A673 (cell line): ENCODE results near the gene CHCHD3. TPM values are rescaled to one million over a fixed set of nuclear protein-coding genes. Genes with fewer than 3 reads are reported as not detected.

Experiments
- BruUV-seq: library from RNA; stranded (reverse); fragments of 400-500 nt; replicated peaks from 2 replicates; lab custom pipeline; 2021; lab: Mats Ljungman, UMichigan
- CTCF ChIA-PET: fragments of 300-600 bp; sonication (Branson Sonifier 250); formaldehyde crosslinking; loops from one replicate; lab custom pipeline; 2022; ENCODE audit warnings: antibody characterized with exemption; lab: Charles Lee
- POLR2A ChIA-PET: fragments of 300-600 bp; sonication (Branson Sonifier 250); formaldehyde crosslinking; loops from one replicate; lab custom pipeline; 2022; ENCODE audit warnings: antibody characterized with exemption; ENCODE audit not compliant: low non-redundant PET; lab: Charles Lee
- DNase-seq: peaks from one replicate; pipeline ENCODE4 v3.0.0-alpha.2; 2015; ENCODE audit warnings: low spot score
- H3K27ac ChIP-seq: fragments of 200-600 bp; sonication (generic); 2 replicates; pipeline ENCODE4 v1.5.1; 2016; ENCODE audit warnings: mixed run types, low read depth, mild to moderate bottlenecking, mixed read lengths, antibody characterized with exemption, low read length; ENCODE audit not compliant: poor library complexity, severe bottlenecking
- H3K27me3 ChIP-seq: fragments of 200-600 bp; sonication (generic); replicated peaks from 2 replicates; pipeline ENCODE4 v1.6.1; 2017; ENCODE audit warnings: mixed run types, low read depth, mild to moderate bottlenecking, mixed read lengths, antibody characterized with exemption, low read length; ENCODE audit not compliant: insufficient read depth, poor library complexity
- H3K36me3 ChIP-seq: fragments of 200-600 bp; sonication (generic); 2 replicates; pipeline ENCODE4 v1.6.1; 2016; ENCODE audit warnings: mixed run types, mild to moderate bottlenecking, mixed read lengths, antibody characterized with exemption, low read length; ENCODE audit not compliant: insufficient read depth, poor library complexity, severe bottlenecking
- H3K4me1 ChIP-seq: fragments of 200-600 bp; sonication (generic); 2 replicates; pipeline ENCODE4 v1.6.1; 2017; ENCODE audit warnings: mixed run types, mild to moderate bottlenecking, mixed read lengths, antibody characterized with exemption, low read length; ENCODE audit not compliant: insufficient read depth, poor library complexity, severe bottlenecking
- H3K4me3 ChIP-seq: fragments of 200-600 bp; sonication (generic); 2 replicates; pipeline ENCODE4 v1.5.1; 2016; ENCODE audit warnings: low read depth, mixed run types, mild to moderate bottlenecking, mixed read lengths, low read length; ENCODE audit not compliant: poor library complexity, severe bottlenecking
- H3K9me3 ChIP-seq: fragments of 200-600 bp; sonication (generic); 2 replicates; pipeline ENCODE4 v1.6.1; 2016; ENCODE audit warnings: mixed run types, low read depth, mild to moderate bottlenecking, mixed read lengths, antibody characterized with exemption, low read length; ENCODE audit not compliant: poor library complexity, severe bottlenecking
- CTCF ChIP-seq: fragments of 300-800, 200-600 bp; sonication (generic); conservative IDR thresholded peaks from 2 replicates; pipeline ENCODE4 v1.5.1; 2017; ENCODE audit warnings: low read depth, mild to moderate bottlenecking, antibody characterized with exemption, low read length, moderate library complexity, mixed read lengths
- EZH2 ChIP-seq: fragments of 200-600 bp; sonication (generic); IDR thresholded peaks from 2 replicates; pipeline ENCODE4 v1.6.1; 2017; ENCODE audit warnings: borderline replicate concordance, low read depth, mild to moderate bottlenecking, mixed read lengths, antibody characterized with exemption, low read length; ENCODE audit not compliant: poor library complexity, severe bottlenecking
- intact Hi-C: fragments of 100-400 bp; cut with micrococcal nuclease; formaldehyde crosslinking; loops from one replicate; pipeline ENCODE4 v1.10.0; 2022; ENCODE audit not compliant: unreplicated experiment
- total RNA-seq: library from RNA; stranded (reverse); gene quantifications from 2 replicates; pipeline ENCODE4 v1.2.3, GENCODE V29; 2021

The CHCHD3 gene
- total RNA-seq, 1 experiment from 2014 or later: 128 TPM

- Histone ChIP-seq H3K4me3 (no peak overlapping the region), H3K36me3 (no peaks in the 10 kb centered on the region), H3K27me3 (no peaks in the 10 kb centered on the region), H3K9me3 (no peaks in the 10 kb centered on the region), H3K27ac (no peak overlapping the region), H3K4me1 (peaks cover 16% of the 10 kb centered on the region)
- ChIA-PET CTCF (no interaction called here), POLR2A (no interaction called here)
- intact Hi-C loops: no loop called here
- no TSS peak for BruUV-seq
- TF ChIP-seq EZH2 (no peak), CTCF (no peak)
- DNase-seq: no peak
These were observed 104.7 kb downstream of the CHCHD3 start for GRCh38 chr7:132977234-132977633.

GRCh38 chr7:132972745-132973144 is 109.1 kb downstream of the CHCHD3 start:
- DNase-seq: no peak
- intact Hi-C loops: no loop called here
- Histone ChIP-seq H3K36me3 (no peaks in the 10 kb centered on the region), H3K4me3 (no peak overlapping the region), H3K27ac (no peak overlapping the region), H3K9me3 (no peaks in the 10 kb centered on the region), H3K27me3 (no peaks in the 10 kb centered on the region), H3K4me1 (peaks cover 16% of the 10 kb centered on the region)
- BruUV-seq: no TSS peak
- ChIA-PET POLR2A (no interaction called here), CTCF (no interaction called here)
- TF ChIP-seq CTCF: no peak
- no peak for TF ChIP-seq EZH2

GRCh38 chr7:132970257-132970656 is 111.6 kb downstream of the CHCHD3 start:
- TF ChIP-seq EZH2 (no peak), CTCF (no peak)
- BruUV-seq: no TSS peak
- intact Hi-C loops: no loop called here

More at GRCh38 chr7:132970257-132970656, 111.6 kb downstream of the CHCHD3 start:
- Histone ChIP-seq H3K4me1 (peaks cover 9% of the 10 kb centered on the region), H3K27ac (no peak overlapping the region), H3K4me3 (no peak overlapping the region), H3K27me3 (no peaks in the 10 kb centered on the region), H3K9me3 (no peaks in the 10 kb centered on the region), H3K36me3 (no peaks in the 10 kb centered on the region)
- CTCF ChIA-PET: no interaction called here
- no peak for DNase-seq
- POLR2A ChIA-PET: no interaction called here
